ENCODE data around the gene LRRC61.

DNA sequence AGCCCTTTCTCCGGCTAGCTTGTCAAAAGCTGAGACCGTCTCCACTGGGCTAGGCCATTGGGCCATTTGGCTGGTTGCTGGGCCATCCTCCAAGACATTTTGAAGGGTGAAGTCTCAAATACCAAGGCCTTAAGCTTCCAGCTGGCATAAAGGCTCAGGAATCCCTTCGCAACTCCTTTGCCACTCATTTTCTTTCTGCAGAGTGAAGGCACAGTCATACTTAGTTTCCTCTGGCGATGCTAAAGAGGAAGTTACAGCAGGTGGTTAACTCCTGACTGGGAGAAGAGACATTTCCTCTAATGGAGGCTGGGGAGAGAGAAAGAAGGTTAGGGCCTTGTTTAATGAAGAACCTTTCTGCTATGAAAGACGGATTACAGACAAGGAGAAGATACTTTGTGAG lies 40.7 kb downstream of the LRRC61 start:
- TF ChIP-seq, protein P1, sequence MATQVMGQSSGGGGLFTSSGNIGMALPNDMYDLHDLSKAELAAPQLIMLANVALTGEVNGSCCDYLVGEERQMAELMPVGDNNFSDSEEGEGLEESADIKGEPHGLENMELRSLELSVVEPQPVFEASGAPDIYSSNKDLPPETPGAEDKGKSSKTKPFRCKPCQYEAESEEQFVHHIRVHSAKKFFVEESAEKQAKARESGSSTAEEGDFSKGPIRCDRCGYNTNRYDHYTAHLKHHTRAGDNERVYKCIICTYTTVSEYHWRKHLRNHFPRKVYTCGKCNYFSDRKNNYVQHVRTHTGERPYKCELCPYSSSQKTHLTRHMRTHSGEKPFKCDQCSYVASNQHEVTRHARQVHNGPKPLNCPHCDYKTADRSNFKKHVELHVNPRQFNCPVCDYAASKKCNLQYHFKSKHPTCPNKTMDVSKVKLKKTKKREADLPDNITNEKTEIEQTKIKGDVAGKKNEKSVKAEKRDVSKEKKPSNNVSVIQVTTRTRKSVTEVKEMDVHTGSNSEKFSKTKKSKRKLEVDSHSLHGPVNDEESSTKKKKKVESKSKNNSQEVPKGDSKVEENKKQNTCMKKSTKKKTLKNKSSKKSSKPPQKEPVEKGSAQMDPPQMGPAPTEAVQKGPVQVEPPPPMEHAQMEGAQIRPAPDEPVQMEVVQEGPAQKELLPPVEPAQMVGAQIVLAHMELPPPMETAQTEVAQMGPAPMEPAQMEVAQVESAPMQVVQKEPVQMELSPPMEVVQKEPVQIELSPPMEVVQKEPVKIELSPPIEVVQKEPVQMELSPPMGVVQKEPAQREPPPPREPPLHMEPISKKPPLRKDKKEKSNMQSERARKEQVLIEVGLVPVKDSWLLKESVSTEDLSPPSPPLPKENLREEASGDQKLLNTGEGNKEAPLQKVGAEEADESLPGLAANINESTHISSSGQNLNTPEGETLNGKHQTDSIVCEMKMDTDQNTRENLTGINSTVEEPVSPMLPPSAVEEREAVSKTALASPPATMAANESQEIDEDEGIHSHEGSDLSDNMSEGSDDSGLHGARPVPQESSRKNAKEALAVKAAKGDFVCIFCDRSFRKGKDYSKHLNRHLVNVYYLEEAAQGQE (IDR thresholded peaks at IDR 0.05; ENCODE audit: insufficient read depth in 1 of 2, low read depth in 2 of 2, low read length in 2 of 2) = no peak
- TF ChIP-seq TAF1 (IDR thresholded peaks at IDR 0.05; ENCODE audit: borderline replicate concordance, insufficient read depth, low read length) = no peak
- TF ChIP-seq POLR2AphosphoS5 (IDR thresholded peaks at IDR 0.05; ENCODE audit: low read depth, low read length) = no peak

Data from PFSK-1 (cell line).